ENCODE measurements around the gene GPBP1. TPM values are rescaled to one million over a fixed set of nuclear protein-coding genes. Genes with fewer than 3 reads are reported as not detected.

GPBP1 gene
- total RNA-seq, 1 experiment from 2014 or later: 100 TPM

DNA sequence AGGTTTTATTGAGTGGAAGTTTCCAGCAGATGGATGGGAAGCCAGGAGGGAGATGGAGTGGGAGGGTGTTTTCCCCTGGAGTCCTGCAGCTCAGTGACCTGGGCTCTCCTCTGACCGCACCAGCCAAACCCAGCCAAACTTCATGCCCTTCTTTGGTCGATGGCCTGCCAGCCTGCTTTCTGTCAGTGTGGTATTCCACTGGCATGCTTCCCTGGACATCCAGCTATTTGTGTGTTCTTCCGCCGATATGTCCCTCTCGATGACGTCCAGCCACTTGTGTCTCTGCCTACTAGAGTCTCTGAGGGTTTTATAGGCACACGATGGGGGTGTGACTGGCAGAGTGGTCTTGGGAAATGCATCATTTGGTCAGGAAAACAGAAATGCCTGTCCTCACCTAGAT, 33.8 kb downstream of the GPBP1 start:
- DNase-seq (ENCODE audit: low spot score) (no peak), ATAC-seq (no peak)
- Mint-ChIP-seq H3K27ac (peak overlapping the region; percentile 31), H3K36me3 (no peaks in the 10 kb centered on the region), H3K4me3 (no peak overlapping the region), H3K9me3 (no peaks in the 10 kb centered on the region), H3K4me1 (peaks cover 71% of the 10 kb centered on the region), H3K27me3 (ENCODE audit: low read depth) (no peaks in the 10 kb centered on the region)
- TF ChIP-seq, protein P1, sequence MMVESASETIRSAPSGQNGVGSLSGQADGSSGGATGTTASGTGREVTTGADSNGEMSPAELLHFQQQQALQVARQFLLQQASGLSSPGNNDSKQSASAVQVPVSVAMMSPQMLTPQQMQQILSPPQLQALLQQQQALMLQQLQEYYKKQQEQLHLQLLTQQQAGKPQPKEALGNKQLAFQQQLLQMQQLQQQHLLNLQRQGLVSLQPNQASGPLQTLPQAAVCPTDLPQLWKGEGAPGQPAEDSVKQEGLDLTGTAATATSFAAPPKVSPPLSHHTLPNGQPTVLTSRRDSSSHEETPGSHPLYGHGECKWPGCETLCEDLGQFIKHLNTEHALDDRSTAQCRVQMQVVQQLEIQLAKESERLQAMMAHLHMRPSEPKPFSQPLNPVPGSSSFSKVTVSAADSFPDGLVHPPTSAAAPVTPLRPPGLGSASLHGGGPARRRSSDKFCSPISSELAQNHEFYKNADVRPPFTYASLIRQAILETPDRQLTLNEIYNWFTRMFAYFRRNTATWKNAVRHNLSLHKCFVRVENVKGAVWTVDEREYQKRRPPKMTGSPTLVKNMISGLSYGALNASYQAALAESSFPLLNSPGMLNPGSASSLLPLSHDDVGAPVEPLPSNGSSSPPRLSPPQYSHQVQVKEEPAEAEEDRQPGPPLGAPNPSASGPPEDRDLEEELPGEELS (CRISPR knock-in tag; IDR thresholded peaks at IDR 0.05): no peak
- TF ChIP-seq RORB (CRISPR knock-in tag; IDR thresholded peaks at IDR 0.05): no peak
- TF ChIP-seq, protein P2, sequence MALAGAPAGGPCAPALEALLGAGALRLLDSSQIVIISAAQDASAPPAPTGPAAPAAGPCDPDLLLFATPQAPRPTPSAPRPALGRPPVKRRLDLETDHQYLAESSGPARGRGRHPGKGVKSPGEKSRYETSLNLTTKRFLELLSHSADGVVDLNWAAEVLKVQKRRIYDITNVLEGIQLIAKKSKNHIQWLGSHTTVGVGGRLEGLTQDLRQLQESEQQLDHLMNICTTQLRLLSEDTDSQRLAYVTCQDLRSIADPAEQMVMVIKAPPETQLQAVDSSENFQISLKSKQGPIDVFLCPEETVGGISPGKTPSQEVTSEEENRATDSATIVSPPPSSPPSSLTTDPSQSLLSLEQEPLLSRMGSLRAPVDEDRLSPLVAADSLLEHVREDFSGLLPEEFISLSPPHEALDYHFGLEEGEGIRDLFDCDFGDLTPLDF (CRISPR knock-in tag; IDR thresholded peaks at IDR 0.05): no peak
- TF ChIP-seq, protein P3, sequence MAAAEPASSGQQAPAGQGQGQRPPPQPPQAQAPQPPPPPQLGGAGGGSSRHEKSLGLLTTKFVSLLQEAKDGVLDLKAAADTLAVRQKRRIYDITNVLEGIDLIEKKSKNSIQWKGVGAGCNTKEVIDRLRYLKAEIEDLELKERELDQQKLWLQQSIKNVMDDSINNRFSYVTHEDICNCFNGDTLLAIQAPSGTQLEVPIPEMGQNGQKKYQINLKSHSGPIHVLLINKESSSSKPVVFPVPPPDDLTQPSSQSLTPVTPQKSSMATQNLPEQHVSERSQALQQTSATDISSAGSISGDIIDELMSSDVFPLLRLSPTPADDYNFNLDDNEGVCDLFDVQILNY (CRISPR knock-in tag; IDR thresholded peaks at IDR 0.05): no peak
- TF ChIP-seq, protein P4, sequence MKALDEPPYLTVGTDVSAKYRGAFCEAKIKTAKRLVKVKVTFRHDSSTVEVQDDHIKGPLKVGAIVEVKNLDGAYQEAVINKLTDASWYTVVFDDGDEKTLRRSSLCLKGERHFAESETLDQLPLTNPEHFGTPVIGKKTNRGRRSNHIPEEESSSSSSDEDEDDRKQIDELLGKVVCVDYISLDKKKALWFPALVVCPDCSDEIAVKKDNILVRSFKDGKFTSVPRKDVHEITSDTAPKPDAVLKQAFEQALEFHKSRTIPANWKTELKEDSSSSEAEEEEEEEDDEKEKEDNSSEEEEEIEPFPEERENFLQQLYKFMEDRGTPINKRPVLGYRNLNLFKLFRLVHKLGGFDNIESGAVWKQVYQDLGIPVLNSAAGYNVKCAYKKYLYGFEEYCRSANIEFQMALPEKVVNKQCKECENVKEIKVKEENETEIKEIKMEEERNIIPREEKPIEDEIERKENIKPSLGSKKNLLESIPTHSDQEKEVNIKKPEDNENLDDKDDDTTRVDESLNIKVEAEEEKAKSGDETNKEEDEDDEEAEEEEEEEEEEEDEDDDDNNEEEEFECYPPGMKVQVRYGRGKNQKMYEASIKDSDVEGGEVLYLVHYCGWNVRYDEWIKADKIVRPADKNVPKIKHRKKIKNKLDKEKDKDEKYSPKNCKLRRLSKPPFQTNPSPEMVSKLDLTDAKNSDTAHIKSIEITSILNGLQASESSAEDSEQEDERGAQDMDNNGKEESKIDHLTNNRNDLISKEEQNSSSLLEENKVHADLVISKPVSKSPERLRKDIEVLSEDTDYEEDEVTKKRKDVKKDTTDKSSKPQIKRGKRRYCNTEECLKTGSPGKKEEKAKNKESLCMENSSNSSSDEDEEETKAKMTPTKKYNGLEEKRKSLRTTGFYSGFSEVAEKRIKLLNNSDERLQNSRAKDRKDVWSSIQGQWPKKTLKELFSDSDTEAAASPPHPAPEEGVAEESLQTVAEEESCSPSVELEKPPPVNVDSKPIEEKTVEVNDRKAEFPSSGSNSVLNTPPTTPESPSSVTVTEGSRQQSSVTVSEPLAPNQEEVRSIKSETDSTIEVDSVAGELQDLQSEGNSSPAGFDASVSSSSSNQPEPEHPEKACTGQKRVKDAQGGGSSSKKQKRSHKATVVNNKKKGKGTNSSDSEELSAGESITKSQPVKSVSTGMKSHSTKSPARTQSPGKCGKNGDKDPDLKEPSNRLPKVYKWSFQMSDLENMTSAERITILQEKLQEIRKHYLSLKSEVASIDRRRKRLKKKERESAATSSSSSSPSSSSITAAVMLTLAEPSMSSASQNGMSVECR (CRISPR knock-in tag; IDR thresholded peaks at IDR 0.05; ENCODE audit: borderline replicate concordance): no peak
- TF ChIP-seq, protein P5, sequence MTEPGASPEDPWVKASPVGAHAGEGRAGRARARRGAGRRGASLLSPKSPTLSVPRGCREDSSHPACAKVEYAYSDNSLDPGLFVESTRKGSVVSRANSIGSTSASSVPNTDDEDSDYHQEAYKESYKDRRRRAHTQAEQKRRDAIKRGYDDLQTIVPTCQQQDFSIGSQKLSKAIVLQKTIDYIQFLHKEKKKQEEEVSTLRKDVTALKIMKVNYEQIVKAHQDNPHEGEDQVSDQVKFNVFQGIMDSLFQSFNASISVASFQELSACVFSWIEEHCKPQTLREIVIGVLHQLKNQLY (CRISPR knock-in tag; IDR thresholded peaks at IDR 0.05): no peak
- TF ChIP-seq ZBTB21 (CRISPR knock-in tag; IDR thresholded peaks at IDR 0.05; ENCODE audit: borderline replicate concordance): no peak
- no peak for TF ChIP-seq FOXK1 (CRISPR knock-in tag; IDR thresholded peaks at IDR 0.05)
- no peak for TF ChIP-seq ZNF121 (CRISPR knock-in tag; IDR thresholded peaks at IDR 0.05)
- TF ChIP-seq KAT7 (CRISPR knock-in tag; IDR thresholded peaks at IDR 0.05; ENCODE audit: borderline replicate concordance): no peak
- TF ChIP-seq OVOL2 (CRISPR knock-in tag; IDR thresholded peaks at IDR 0.05; ENCODE audit: borderline replicate concordance): no peak
- TF ChIP-seq, protein P6, sequence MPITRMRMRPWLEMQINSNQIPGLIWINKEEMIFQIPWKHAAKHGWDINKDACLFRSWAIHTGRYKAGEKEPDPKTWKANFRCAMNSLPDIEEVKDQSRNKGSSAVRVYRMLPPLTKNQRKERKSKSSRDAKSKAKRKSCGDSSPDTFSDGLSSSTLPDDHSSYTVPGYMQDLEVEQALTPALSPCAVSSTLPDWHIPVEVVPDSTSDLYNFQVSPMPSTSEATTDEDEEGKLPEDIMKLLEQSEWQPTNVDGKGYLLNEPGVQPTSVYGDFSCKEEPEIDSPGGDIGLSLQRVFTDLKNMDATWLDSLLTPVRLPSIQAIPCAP (CRISPR knock-in tag; IDR thresholded peaks at IDR 0.05): no peak
- no peak for TF ChIP-seq SP1 (CRISPR knock-in tag; conservative IDR thresholded peaks at IDR 0.05)
- no peak for TF ChIP-seq CBFB (CRISPR knock-in tag; IDR thresholded peaks at IDR 0.05; ENCODE audit: low read depth)
- TF ChIP-seq ELF4 (CRISPR knock-in tag; IDR thresholded peaks at IDR 0.05; ENCODE audit: low read depth): no peak
- POLR2A ChIA-PET: no interaction called here
- CTCF ChIA-PET: no interaction called here
